Spleen (tissue), 11 donors: ENCODE data around the gene PNPLA1. TPM values are rescaled to one million over a fixed set of nuclear protein-coding genes. Genes with fewer than 3 reads are reported as not detected.

Source experiments
- DNase-seq: peaks from one replicate; pipeline ENCODE4 v3.0.0-alpha.2; 2020
- H3K27ac ChIP-seq, 8 donors: fragments of 200-600 bp; sonication (generic) in 7 of 8; 1 replicate in 4 of 8; 2 replicates in 4 of 8; pipeline versions ENCODE4 v1.5.0 to v1.8.0; 2016 to 2021; ENCODE audit warnings: inconsistent platforms in 4 of 8, mild to moderate bottlenecking in 4 of 8, moderate library complexity in 1 of 8
- H3K27me3 ChIP-seq, 7 donors: fragments of 200-600 bp; sonication (generic) in 6 of 7; replicated peaks in 1 of 7; 1 replicate in 4 of 7; 2 replicates in 3 of 7; pipeline versions ENCODE4 v1.5.0 to v1.8.0; 2016 to 2021; ENCODE audit warnings: inconsistent platforms in 3 of 7, mild to moderate bottlenecking in 1 of 7
- H3K36me3 ChIP-seq, 6 donors: fragments of 200-600 bp; sonication (generic) in 5 of 6; 1 replicate in 4 of 6; 2 replicates in 2 of 6; pipeline versions ENCODE4 v1.5.0 to v1.8.0; 2016 to 2021; ENCODE audit warnings: inconsistent platforms in 2 of 6
- H3K4me1 ChIP-seq, 6 donors: fragments of 200-600 bp; sonication (generic) in 5 of 6; 1 replicate in 3 of 6; 2 replicates in 3 of 6; pipeline versions ENCODE4 v1.5.0 to v1.8.0; 2016 to 2021; ENCODE audit warnings: inconsistent platforms in 3 of 6
- H3K4me3 ChIP-seq, 8 donors: fragments of 200-600 bp; sonication (generic) in 7 of 8; 1 replicate in 4 of 8; 2 replicates in 4 of 8; pipeline versions ENCODE4 v1.5.0 to v1.8.0; 2016 to 2021; ENCODE audit warnings: inconsistent platforms in 4 of 8, mild to moderate bottlenecking in 4 of 8, moderate library complexity in 2 of 8
- H3K9me3 ChIP-seq, 8 donors: fragments of 200-600 bp; sonication (generic) in 7 of 8; 1 replicate in 4 of 8; 2 replicates in 4 of 8; pipeline versions ENCODE4 v1.5.0 to v1.8.0; 2016 to 2021; ENCODE audit warnings: inconsistent platforms in 4 of 8
- CTCF ChIP-seq, 11 experiments: fragments of 200-600 bp in 7 of 11; fragments of 450-650 bp in 4 of 11; sonication (generic) in 4 of 11; IDR thresholded peaks in 8 of 11; conservative IDR thresholded peaks in 3 of 11; 1 replicate in 7 of 11; 2 replicates in 4 of 11; pipeline versions ENCODE4 v1.4.0 to v1.8.0; 2016 to 2021; ENCODE audit warnings: antibody characterized with exemption in 11 of 11, inconsistent platforms in 4 of 11, mild to moderate bottlenecking in 1 of 11
- POLR2A ChIP-seq, 3 donors: fragments of 450-650 bp; IDR thresholded peaks; one replicate each; pipeline ENCODE4 v1.5.1; 2017; ENCODE audit warnings: antibody characterized with exemption in 3 of 3, mild to moderate bottlenecking in 1 of 3
- POLR2AphosphoS5 ChIP-seq, 3 donors: sonication (generic); formaldehyde crosslinking; IDR thresholded peaks; one replicate each; pipeline ENCODE4 v1.5.1; 2017; ENCODE audit warnings: antibody characterized with exemption in 3 of 3
- WGBS, 5 donors: extraction: QIAGEN DNeasy Blood & Tissue Kit in 3 of 5; methylation state at CpG; one replicate each; pipeline versions ENCODE4 v1.1.5 to v1.1.7; 2013 to 2018; 5-methylcytosine and 5-hydroxymethylcytosine counted together
- intact Hi-C: fragments of 100-400 bp; cut with DNase I; formaldehyde crosslinking; loops from one replicate; pipeline ENCODE4 v1.15.0; 2023; ENCODE audit warnings: low total_unique reads
- polyA plus RNA-seq, 3 donors: library from polyadenylated mRNA; stranded (reverse); fragments of 200-250 nt; gene quantifications; one replicate each; pipeline ENCODE4 v1.2.1, GENCODE V29; 2013
- total RNA-seq, 7 donors: library from RNA; depleted of rRNA in 3 of 7; stranded (reverse); fragments of >200 nt in 3 of 7; fragmentation: NEBNext Ultra II Directional in 4 of 7; extraction: Animal tissue kit (Norgen Biotek cat#: 25700) in 4 of 7; gene quantifications; one replicate each; pipeline versions ENCODE4 v1.1.0 to v1.2.1, GENCODE V29; 2016 to 2021
- donor health status: healthy with polysubstance abuse.
- donor health status: DM: no; HTN: no; CAD: no; lungs with moderate emphysema.
- donor health status: DM: no; HTN: no; CAD: no.
- donor health status: Bipolar disorder and iron deficiency.
- donor health status: healthy.
- donor health status: DM: no; HTN: no; CAD: no.
- donor health status: DM: yes; HTN: yes; CAD: no.

PNPLA1 gene
- total and polyA plus RNA-seq, 10 donors, result 0.05 to 3.7 (median 0.88) TPM

DNA sequence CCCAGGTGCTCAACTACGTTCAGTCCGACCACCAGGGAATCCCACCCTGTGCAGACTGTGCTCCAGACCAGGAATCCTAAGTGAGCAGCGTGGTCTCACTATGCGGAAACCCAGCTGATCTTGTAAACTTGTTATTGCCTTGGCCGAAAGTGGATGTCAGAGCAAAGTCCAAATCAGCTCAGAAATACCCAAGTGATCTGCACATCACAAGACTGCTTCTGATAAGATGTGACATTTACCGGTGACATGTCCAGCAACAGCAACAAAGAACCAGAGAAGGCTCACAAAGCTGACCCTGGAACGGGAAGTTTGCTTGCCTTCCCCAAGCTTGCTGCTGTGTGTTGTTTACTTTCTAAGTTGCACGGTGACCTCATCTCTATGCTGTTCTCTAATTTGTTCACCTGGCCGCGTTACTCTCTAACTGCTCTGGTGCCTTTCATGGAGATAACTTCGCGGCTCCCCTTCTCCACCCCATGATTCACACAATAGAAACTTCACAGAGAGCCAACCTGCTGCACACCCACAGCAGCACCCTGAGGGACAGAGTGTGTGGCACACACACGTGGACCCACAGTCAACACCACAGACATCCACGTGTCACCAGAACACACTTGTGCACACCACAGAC is 65.1 kb downstream of the PNPLA1 start:
- Histone ChIP-seq H3K9me3 (no peaks in the 10 kb centered on the region), H3K27me3 (peaks cover 0 to 63% (median 15%) of the 10 kb centered on the region in 7 donors), H3K4me3 (no peak overlapping the region), H3K27ac (no peak overlapping the region), H3K36me3 (no peaks in the 10 kb centered on the region), H3K4me1 (peaks cover 0 to 24% (median 0%) of the 10 kb centered on the region in 6 donors)
- intact Hi-C loops, result no loop called here
- TF ChIP-seq POLR2A (IDR thresholded peaks at IDR 0.05) (no peak), POLR2AphosphoS5 (IDR thresholded peaks at IDR 0.05) (no peak), CTCF (IDR thresholded peaks at IDR 0.05 in 8 of 11, conservative IDR thresholded peaks at IDR 0.05 in 3 of 11) (no peak)
- no peak for DNase-seq
- 75 to 83% (median 82%) methylated on average over 14 of the region's 14 CpGs for WGBS, 5 donors

- Histone ChIP-seq H3K27ac (no peak overlapping the region), H3K9me3 (no peaks in the 10 kb centered on the region), H3K27me3 (peaks cover 0 to 63% (median 20%) of the 10 kb centered on the region in 7 donors), H3K36me3 (no peaks in the 10 kb centered on the region), H3K4me1 (peaks cover 0 to 27% (median 2%) of the 10 kb centered on the region in 6 donors), H3K4me3 (no peak overlapping the region)
- DNase-seq, result no peak
- WGBS, 5 donors, result 88 to 94% (median 91%) methylated on average over 14 of the region's 14 CpGs
- intact Hi-C loops, result no loop called here
- TF ChIP-seq POLR2AphosphoS5 (IDR thresholded peaks at IDR 0.05), result no peak
- no peak for TF ChIP-seq POLR2A (IDR thresholded peaks at IDR 0.05)
- no peak for TF ChIP-seq CTCF (IDR thresholded peaks at IDR 0.05 in 8 of 11, conservative IDR thresholded peaks at IDR 0.05 in 3 of 11)
Measured at GRCh38 chr6:36335465-36336207, 65.8 kb downstream of the PNPLA1 start.

GRCh38 chr6:36336208-36336710 is 66.4 kb downstream of the PNPLA1 start:
- 89 to 95% (median 92%) methylated on average over 5 of the region's 5 CpGs for WGBS, 5 donors
- no peak for DNase-seq
- TF ChIP-seq CTCF (IDR thresholded peaks at IDR 0.05 in 8 of 11, conservative IDR thresholded peaks at IDR 0.05 in 3 of 11) (no peak), POLR2AphosphoS5 (IDR thresholded peaks at IDR 0.05) (no peak), POLR2A (IDR thresholded peaks at IDR 0.05) (no peak)
- Histone ChIP-seq H3K27me3 (peaks cover 0 to 65% (median 21%) of the 10 kb centered on the region in 7 donors), H3K27ac (no peak overlapping the region), H3K36me3 (no peaks in the 10 kb centered on the region), H3K4me1 (peaks cover 3 to 33% (median 8%) of the 10 kb centered on the region in 6 donors), H3K9me3 (no peaks in the 10 kb centered on the region), H3K4me3 (no peak overlapping the region)
- intact Hi-C loops, result no loop called here

GRCh38 chr6:36336779-36337241 is 67.0 kb downstream of the PNPLA1 start, which contains the start of gene BNIP5:
Gene BNIP5 (minus strand): TSS chr6:36336888. CDS start chr6:36330690, 6,198 bp downstream.
- intact Hi-C loops, result no loop called here
- Histone ChIP-seq H3K4me3 (no peak within 1 kb of the TSS), H3K36me3 (no peaks in the 10 kb centered on the region), H3K27me3 (peaks cover 0 to 68% (median 21%) of the 10 kb centered on the region in 7 donors), H3K27ac (no peak within 1 kb of the TSS), H3K9me3 (no peaks in the 10 kb centered on the region), H3K4me1 (peaks cover 3 to 36% (median 10%) of the 10 kb centered on the region in 6 donors)
- DNase-seq, result no peak
- no peak for TF ChIP-seq CTCF (IDR thresholded peaks at IDR 0.05 in 8 of 11, conservative IDR thresholded peaks at IDR 0.05 in 3 of 11)
- TF ChIP-seq POLR2A (IDR thresholded peaks at IDR 0.05), result no peak
- TF ChIP-seq POLR2AphosphoS5 (IDR thresholded peaks at IDR 0.05), result no peak
- 53 to 61% (median 57%) methylated on average over 3 of the region's 3 CpGs for WGBS, 5 donors
